Measurements from ENCODE around the gene UHRF1.

Gene UHRF1

GRCh38 chr19:5006201-5006600 lies 96.9 kb downstream of the UHRF1 start:
- Mint-ChIP-seq H3K27me3 (no peaks in the 10 kb centered on the region), H3K4me1 (ENCODE audit: low read depth) (peaks cover 27% of the 10 kb centered on the region), H3K4me3 (no peak overlapping the region), H3K27ac (no peak overlapping the region), H3K9me3 (no peaks in the 10 kb centered on the region), H3K36me3 (ENCODE audit: low read depth) (peaks cover 70% of the 10 kb centered on the region)
- intact Hi-C loops (cut with micrococcal nuclease) = no loop called here

GRCh38 chr19:5006821-5007220 lies 97.5 kb downstream of the UHRF1 start:
- Mint-ChIP-seq H3K27me3 (no peaks in the 10 kb centered on the region), H3K4me1 (ENCODE audit: low read depth) (peaks cover 27% of the 10 kb centered on the region), H3K27ac (no peak overlapping the region), H3K9me3 (no peaks in the 10 kb centered on the region), H3K36me3 (ENCODE audit: low read depth) (peaks cover 71% of the 10 kb centered on the region), H3K4me3 (no peak overlapping the region)
- intact Hi-C loops (cut with micrococcal nuclease) = no loop called here
